AG09309 (cell line): ENCODE data around the gene LCN2.

Source experiments
- DNase-seq: peaks from one replicate; pipeline ENCODE4 v3.0.0-alpha.2; 2010; ENCODE audit warnings: low read depth
- H3K4me3 ChIP-seq: 2 replicates; pipeline ENCODE4 v1.5.1; 2011; ENCODE audit warnings: mild to moderate bottlenecking, low read depth, low read length, moderate library complexity; ENCODE audit not compliant: control insufficient read depth
- CTCF ChIP-seq: IDR thresholded peaks from 2 replicates; pipeline ENCODE4 v1.5.1; 2011; ENCODE audit warnings: mild to moderate bottlenecking, low read depth, low read length, inconsistent platforms; ENCODE audit not compliant: insufficient read depth, control insufficient read depth; ENCODE audit errors: missing control alignments

The LCN2 gene

GRCh38 chr9:128163523-128164306 lies 14.5 kb downstream of the LCN2 start:
- no peak overlapping the region for H3K4me3 ChIP-seq
- no peak for DNase-seq
- TF ChIP-seq CTCF: no peak

- no peak for DNase-seq
- no peak overlapping the region for H3K4me3 ChIP-seq
- no peak for TF ChIP-seq CTCF
Observed at GRCh38 chr9:128164307-128164885, 15.1 kb downstream of the LCN2 start.

- no peak overlapping the region for H3K4me3 ChIP-seq
- no peak for DNase-seq
- TF ChIP-seq CTCF: no peak
Observed at GRCh38 chr9:128166169-128166568, 16.9 kb downstream of the LCN2 start.

- no peak for TF ChIP-seq CTCF
- no peak overlapping the region for H3K4me3 ChIP-seq
- DNase-seq: no peak
Observed at GRCh38 chr9:128167209-128167608, 18.0 kb downstream of the LCN2 start.

GRCh38 chr9:128168731-128169308 lies 19.6 kb downstream of the LCN2 start:
- no peak overlapping the region for H3K4me3 ChIP-seq
- no peak for DNase-seq
- no peak for TF ChIP-seq CTCF

- no peak overlapping the region for H3K4me3 ChIP-seq
- TF ChIP-seq CTCF: no peak
- DNase-seq: no peak
Observed at GRCh38 chr9:128169492-128169891, 20.2 kb downstream of the LCN2 start.

- no peak for DNase-seq
- TF ChIP-seq CTCF: no peak
- no peak overlapping the region for H3K4me3 ChIP-seq
Observed at GRCh38 chr9:128169925-128170324, 20.7 kb downstream of the LCN2 start.
